WERI-Rb-1 (cell line): ENCODE results near the gene GNG14.

ENCODE experiments used
- DNase-seq: peaks from one replicate; pipeline ENCODE4 v3.0.0-alpha.2; 2020
- H3K27ac ChIP-seq: fragments of 250-450 bp; sonication (Bioruptor Pico); 2 replicates; pipeline ENCODE4 v1.5.1; 2020; ENCODE audit warnings: mild to moderate bottlenecking, moderate library complexity
- H3K27me3 ChIP-seq: fragments of 250-450 bp; sonication (Bioruptor Pico); 2 replicates; pipeline ENCODE4 v1.5.1; 2021; ENCODE audit warnings: mild to moderate bottlenecking, low read depth, moderate library complexity; ENCODE audit not compliant: insufficient read depth, severe bottlenecking
- H3K36me3 ChIP-seq: fragments of 250-450 bp; sonication (Bioruptor Pico); 2 replicates; pipeline ENCODE4 v1.5.1; 2020; ENCODE audit warnings: mild to moderate bottlenecking, moderate library complexity
- H3K4me3 ChIP-seq: 2 replicates; pipeline ENCODE4 v1.5.1; 2011; ENCODE audit warnings: low read depth, mild to moderate bottlenecking, control low read depth, low read length
- H3K9me3 ChIP-seq: fragments of 250-450 bp; sonication (Bioruptor Pico); 2 replicates; pipeline ENCODE4 v1.5.1; 2021; ENCODE audit warnings: mild to moderate bottlenecking, moderate library complexity; ENCODE audit not compliant: severe bottlenecking
- TF ChIP-seq, protein P1 (sequence below): IDR thresholded peaks from 2 replicates; pipeline ENCODE4 v1.5.1; 2011; ENCODE audit warnings: low read depth, mild to moderate bottlenecking, control low read depth, inconsistent platforms, low read length

The GNG14 gene

DNA sequence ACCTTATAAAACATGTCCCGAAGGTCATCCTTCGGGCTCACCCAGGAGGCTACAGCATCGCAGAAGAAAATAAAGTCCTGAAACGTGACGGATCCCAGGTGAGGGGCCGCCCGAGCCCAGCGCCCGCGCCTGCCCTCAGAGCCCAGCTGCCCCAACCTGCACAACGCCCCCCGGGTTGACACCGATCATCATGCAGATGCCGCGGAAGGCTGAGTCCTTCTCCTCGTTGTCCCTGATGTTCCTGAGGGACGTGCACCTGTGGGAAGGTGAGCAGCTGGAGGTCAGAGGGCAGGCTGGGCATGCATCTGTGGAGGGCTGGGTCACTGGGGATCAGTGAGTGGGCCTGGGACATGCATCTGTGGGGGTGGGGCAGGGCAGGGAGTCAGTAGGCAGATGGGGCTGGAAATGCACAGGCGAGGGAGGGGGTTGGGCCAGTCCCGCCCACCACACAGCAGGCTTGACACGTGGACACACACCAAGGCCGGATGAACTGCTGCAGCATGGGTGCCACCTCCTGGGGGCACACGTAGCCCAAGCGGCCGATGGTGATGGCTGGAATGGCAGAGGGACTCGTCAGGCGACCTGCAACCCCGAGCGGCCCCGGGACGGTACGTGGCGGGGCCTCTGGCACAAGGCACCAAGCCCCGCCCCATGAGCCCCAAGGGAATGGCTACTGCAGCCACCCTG, 13.9 kb downstream of the GNG14 start:
- H3K27ac ChIP-seq, result no peak overlapping the region
- no peak overlapping the region for H3K4me3 ChIP-seq
- TF ChIP-seq, protein P1, sequence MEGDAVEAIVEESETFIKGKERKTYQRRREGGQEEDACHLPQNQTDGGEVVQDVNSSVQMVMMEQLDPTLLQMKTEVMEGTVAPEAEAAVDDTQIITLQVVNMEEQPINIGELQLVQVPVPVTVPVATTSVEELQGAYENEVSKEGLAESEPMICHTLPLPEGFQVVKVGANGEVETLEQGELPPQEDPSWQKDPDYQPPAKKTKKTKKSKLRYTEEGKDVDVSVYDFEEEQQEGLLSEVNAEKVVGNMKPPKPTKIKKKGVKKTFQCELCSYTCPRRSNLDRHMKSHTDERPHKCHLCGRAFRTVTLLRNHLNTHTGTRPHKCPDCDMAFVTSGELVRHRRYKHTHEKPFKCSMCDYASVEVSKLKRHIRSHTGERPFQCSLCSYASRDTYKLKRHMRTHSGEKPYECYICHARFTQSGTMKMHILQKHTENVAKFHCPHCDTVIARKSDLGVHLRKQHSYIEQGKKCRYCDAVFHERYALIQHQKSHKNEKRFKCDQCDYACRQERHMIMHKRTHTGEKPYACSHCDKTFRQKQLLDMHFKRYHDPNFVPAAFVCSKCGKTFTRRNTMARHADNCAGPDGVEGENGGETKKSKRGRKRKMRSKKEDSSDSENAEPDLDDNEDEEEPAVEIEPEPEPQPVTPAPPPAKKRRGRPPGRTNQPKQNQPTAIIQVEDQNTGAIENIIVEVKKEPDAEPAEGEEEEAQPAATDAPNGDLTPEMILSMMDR, result no peak
- no peaks in the 10 kb centered on the region for H3K9me3 ChIP-seq
- peaks cover 77% of the 10 kb centered on the region for H3K36me3 ChIP-seq
- DNase-seq, result peak; percentile 55
- no peaks in the 10 kb centered on the region for H3K27me3 ChIP-seq

DNA sequence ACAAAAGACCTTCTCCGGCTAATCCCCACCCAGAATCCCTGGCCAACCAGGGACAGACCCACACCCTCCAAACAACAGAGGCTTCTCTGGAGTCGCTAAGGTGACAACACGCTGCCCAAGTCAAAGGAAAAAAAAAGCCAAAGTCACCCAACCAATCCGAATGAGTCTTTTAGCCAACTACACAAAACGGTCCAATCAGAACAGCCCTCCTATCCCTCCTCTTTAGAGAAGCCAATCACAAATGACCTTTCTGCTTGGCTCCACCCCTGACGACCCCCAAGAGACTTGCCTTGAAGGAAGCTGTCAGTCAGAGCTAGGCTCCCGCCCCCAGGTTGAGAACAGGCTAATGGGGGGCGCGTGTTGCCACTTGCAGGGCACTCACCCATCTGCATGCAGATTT, 15.2 kb downstream of the GNG14 start:
- H3K27ac ChIP-seq, result peak overlapping the region; percentile 50; the same call in 1 of the 2 replicates
- no peak overlapping the region for H3K4me3 ChIP-seq
- peak; percentile 75 for DNase-seq
- peaks cover 82% of the 10 kb centered on the region for H3K36me3 ChIP-seq
- no peaks in the 10 kb centered on the region for H3K9me3 ChIP-seq
- TF ChIP-seq, protein P1, result no peak
- H3K27me3 ChIP-seq, result no peaks in the 10 kb centered on the region

DNA sequence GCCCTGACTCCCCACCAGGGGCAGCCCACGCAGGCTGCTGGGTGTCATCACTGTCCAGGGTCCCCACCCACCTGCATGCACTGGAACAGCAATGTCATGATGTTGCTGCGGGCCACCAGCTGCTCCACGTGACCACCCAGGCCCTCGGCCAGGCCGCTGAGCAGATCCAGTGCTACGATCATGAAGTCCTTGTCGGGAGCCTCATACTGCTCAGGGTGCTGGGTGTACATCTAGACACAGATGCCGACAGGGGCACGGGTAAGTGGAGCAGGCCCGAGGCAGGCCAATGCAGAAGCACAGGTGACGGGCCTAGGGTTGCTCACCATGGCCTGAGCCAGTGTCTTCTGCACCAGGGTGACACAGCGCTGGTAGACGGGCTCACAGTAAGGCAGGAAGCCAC, 17.4 kb downstream of the GNG14 start:
- Histone ChIP-seq H3K27ac (no peak overlapping the region), H3K27me3 (no peaks in the 10 kb centered on the region), H3K9me3 (no peaks in the 10 kb centered on the region), H3K4me3 (no peak overlapping the region), H3K36me3 (peaks cover 86% of the 10 kb centered on the region)
- DNase-seq, result no peak
- TF ChIP-seq, protein P1, result no peak

DNA sequence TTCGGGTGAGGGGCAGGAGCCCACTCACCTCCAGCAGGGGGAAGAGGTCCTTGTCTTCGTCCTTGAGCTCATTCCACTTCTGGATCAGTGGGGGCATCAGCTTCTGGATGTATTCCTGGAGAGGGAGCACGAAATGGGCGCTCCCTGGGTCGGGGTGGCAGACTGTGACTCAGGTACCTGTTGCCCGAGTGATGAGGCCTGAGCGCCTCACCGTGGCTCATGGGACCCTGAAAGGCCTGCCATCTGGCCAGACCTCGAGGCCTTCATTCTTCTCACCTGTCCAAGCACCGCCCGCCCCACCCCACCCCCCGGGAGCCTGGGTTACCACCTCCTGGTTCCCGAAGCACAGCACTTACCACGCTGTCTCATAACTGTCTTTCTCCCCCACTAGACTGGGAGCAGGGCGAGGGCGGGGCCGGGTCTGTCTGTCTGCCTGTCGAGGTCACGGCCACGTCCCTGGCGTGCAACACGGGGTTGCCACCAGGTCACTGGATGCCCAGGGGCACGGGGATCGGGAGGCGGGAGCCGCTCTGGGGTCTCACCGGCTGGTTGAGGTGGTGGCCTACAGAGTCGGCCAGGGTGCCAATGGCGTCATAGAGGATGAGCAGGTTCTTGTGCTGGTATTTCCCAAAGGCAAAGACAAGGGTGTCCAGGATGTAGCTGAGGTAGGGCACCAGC, 18.0 kb downstream of the GNG14 start:
- H3K4me3 ChIP-seq, result no peak overlapping the region
- TF ChIP-seq, protein P1, result no peak
- H3K27me3 ChIP-seq, result no peaks in the 10 kb centered on the region
- no peaks in the 10 kb centered on the region for H3K9me3 ChIP-seq
- DNase-seq, result no peak
- peaks cover 88% of the 10 kb centered on the region for H3K36me3 ChIP-seq
- no peak overlapping the region for H3K27ac ChIP-seq

DNA sequence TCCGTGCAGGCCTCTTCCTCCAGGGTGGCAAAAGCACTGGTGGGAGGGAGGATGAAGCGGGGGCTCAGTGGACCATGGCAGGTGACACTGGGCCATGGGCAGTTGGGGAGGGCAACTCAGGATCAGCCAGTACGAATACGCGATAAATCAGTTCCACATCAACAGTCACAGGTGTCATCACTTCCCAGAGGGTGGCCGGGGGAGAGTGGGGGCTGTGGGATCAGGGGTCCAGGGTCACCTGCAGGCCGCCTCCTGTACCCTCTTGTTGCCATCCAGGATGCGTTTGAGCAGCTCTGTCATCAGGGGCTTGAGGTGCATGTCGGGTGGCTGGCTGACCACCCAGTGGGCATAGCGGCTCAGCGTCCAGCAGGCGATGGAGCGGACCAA, 18.5 kb downstream of the GNG14 start:
- Histone ChIP-seq H3K36me3 (peaks cover 88% of the 10 kb centered on the region), H3K27me3 (no peaks in the 10 kb centered on the region), H3K27ac (no peak overlapping the region), H3K4me3 (no peak overlapping the region), H3K9me3 (no peaks in the 10 kb centered on the region)
- no peak for DNase-seq
- TF ChIP-seq, protein P1, result no peak
